Stimulated activated CD4-positive, alpha-beta T cell treated with anti-CD3 and anti-CD28 coated beads, Interleukin-4, amount 100 ng/mL, for 48 hours (primary cell): ENCODE measurements around the gene COLGALT1.
"Not testable (repeated sequence)": the region's sequence is repeated elsewhere in the genome, so short reads cannot be mapped to it uniquely, and the experiment has no call there.

Source experiments
- DNase-seq, 2 donors: peaks; one replicate each; pipeline ENCODE4 v3.0.0-alpha.2; 2020; ENCODE audit warnings: low read depth in 2 of 2

COLGALT1 gene

GRCh38 chr19:17532557-17532956 lies 22.9 kb upstream of the COLGALT1 start:
- no peak for DNase-seq

- no peak for DNase-seq
Measured at GRCh38 chr19:17534767-17535166, 20.7 kb upstream of the COLGALT1 start.

DNA sequence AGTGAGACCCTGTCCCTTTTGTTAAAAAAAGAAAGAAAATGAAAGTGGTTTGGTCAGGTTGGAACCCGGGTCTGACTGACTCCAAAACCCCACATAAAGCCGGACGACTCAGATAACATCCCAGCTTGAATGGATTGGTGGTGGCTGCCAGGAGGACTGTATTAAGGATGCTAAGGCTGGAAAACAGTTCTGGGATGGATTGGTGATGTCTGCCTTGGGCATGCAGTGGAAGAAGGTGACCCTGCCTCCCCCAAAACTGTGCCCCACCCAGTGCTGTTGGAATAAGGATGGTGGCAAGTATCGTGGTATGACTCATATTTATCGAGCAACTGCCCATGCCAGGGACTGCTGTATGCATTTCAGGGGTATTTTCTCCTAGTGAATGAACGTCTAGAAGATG lies 18.5 kb upstream of the COLGALT1 start:
- DNase-seq, result no peak

- no peak for DNase-seq
Measured at GRCh38 chr19:17538684-17539237, 16.7 kb upstream of the COLGALT1 start.

GRCh38 chr19:17539238-17540117 lies 16.0 kb upstream of the COLGALT1 start:
- DNase-seq, result peak; percentile 96 to 100

DNA sequence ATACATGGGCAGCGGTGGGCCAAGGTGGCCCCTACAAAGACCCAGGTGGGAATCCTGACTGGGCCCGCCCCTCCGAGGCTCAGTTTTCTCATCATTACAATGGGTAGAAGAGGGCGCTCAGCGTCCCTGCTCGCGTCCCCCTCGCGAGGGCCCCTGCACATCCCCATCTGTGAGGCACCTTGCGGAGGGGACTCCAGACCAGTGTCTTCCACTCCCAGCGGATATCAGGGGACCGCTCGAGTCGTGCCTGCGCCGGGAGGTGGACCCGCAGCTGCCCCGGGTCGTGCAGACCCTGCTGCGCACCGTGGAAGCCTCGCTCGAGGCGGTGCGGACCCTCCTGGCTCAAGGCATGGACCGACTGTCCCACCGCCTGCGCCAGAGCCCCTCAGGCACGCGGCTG lies 15.3 kb upstream of the COLGALT1 start:
- DNase-seq, result no peak

GRCh38 chr19:17541184-17541759 lies 14.2 kb upstream of the COLGALT1 start:
- no peak for DNase-seq

DNA sequence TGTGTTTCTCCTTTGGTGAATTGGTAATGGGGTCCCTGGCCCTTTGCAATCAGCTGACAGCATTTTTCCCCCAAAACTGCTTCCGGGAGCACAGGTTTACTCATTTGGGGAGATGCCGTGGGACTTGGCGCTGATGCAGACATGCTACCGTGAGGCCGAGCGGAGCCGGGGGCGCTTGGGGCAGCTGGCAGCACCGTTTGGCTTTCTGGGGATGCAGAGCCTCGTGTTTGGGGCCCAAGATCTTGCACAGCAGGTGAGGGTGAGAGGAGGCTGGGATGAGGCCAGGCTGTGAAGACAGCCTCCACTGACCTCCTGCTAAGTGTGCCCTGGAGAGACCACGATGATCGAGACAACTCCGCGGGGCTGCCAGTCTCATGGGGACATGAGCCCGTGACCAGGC lies 13.4 kb upstream of the COLGALT1 start:
- DNase-seq, result no peak

GRCh38 chr19:17542793-17543582 lies 12.5 kb upstream of the COLGALT1 start:
- no peak for DNase-seq

DNA sequence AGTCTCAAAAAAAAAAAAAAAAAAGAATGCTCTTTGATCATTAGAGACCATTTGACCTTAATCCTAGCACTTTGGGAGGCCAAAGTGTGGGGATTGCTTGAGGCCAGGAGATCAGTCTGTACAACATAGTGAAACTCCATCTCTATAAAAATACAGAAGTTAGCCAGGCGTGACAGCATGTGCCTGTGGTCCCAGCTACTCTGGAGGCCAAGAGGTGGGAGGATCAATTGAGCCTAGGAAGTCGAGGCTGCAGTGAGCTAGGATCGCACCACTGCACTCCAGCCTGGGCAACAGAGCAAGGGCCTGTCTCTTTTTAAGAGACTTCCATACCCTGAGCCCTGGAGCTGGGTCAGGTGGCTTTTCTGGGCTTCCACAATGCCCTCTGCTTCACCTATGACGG lies 11.5 kb upstream of the COLGALT1 start:
- no peak for DNase-seq

DNA sequence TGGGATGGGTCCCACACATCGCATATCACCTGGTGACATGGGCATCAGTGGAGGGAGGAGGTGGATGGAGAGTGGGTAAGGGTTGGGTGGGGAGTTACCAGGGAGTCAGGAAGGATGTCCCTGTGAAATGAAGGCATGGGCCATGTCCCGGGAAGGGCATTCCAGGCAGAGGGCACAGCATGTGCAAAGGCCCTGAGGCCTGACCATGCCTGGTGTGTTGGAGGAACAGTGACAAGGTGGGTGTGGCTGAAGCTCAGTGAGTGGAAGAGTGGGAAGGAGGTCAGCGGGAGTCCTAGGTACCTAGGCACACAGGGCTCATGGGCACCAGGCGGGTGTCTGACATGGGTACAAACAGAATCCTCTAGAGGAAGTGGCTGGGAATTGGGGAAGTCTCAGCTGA lies 11.0 kb upstream of the COLGALT1 start:
- no peak for DNase-seq

DNA sequence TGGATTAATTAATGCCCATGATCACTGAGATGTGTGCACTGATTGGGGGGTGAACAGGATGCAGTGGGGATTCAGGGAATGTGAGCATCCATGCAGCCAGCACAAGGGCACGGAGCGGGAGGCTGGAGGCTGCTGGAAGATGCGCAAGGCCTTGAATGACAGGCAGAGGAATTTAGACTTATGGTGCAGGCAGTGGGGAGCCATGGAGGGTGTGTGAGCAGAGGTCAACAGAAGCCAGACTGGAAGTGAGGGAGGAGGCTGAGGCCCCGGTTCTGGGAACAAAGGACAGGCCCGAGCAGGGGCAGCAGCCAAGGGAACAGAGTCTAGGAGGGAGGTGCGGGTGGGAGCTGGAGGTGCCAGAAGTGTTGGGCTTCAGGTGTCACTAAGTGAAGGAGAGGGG lies 7.3 kb upstream of the COLGALT1 start:
- DNase-seq, result no peak

DNA sequence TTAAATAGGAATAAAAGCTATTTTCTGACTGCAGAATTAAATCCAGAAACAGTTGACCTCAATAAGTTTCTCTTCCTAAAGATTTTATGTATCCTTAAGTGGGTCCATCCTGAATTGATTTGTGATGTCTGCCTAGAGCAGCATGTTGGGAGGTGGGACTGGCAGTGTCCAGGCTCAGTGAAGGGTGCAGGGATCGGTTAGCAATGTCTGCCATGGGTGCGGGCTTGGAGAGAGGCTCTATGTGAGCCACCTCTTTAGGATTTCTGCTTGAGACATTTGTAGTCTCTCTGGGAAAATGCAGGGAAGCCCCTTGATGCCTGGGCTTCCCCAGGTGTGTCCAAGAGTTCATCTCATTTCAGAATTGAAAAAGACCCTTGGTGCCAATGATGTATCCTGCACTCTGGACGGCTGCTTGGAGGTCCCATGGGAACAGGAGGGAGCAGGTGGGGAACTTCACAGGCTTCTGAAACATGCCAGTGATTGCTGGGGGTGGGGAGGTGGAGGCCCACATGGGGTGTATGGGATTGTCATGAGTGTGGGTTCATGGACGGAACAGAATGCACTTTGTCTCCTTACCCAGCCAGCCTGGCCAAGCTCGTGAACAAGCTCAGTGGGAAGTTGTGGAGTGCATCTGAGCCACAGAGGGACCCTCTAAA lies 6.2 kb upstream of the COLGALT1 start:
- DNase-seq, result no peak

DNA sequence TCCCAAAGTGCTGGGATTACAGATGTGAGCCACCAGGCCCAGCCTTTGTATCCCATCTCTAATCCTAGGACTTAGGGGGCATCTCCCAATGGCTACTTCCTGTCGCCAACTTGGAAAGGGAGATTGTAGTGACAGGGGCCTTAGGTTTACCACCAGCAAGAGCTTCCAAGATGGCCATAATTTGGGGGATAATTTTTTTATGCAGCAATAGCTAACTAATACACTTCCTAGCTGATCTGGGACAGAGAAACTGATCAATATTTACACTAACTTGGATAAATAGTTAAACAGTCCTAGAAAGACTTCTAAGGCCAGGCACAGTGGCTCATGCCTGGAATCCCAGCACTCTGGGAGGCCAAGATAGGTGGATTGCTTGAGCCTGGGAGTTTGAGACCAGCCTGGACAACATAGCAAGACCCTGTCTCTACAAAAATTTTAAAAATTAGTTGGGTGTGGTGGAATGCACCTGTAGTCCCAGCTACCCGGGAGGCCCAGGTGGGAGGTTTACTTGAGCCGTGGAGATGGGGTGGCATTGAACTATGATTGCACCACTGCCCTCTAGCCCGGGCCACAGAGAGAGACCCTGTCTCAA lies 5.3 kb upstream of the COLGALT1 start:
- no peak for DNase-seq

DNA sequence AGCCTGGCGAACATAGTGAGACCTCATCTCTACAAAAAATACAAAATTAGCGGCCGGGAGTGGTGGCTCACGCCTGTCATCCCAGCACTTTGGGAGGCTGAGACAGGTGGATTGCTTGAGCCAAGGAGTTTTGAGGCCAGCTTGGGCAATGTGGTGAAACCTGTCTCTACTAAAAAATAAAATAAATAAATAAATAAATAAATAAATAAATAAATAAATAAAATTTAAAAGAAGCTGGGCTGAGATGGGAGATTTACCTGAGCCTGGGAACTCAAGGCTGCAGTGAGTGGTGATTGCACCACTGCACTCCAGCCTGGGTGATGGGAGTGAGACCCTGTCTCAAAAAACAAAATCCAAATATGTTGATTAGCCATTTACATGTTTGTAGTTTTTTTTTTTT lies 2.7 kb upstream of the COLGALT1 start:
- DNase-seq, result not testable (repeated sequence)

DNA sequence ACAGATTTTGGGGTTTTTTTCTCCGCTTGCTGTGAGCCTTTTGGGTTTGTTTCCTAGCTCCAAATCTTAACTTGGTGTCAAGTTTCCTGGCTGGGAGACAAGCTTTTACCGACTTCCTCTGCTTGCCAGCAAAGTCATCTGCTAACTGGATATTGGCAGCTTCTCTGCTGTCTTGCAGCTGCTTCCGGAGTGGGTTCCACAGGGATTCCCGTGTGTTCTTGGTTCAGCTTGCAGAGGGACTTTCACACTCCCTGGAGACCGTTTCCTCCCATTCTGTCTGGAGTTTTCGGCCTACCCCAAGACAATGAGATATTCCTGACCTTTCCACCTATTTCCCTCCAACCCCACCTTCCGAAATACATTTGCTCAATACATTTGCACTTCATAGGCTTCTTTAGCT lies 2.2 kb upstream of the COLGALT1 start:
- no peak for DNase-seq

DNA sequence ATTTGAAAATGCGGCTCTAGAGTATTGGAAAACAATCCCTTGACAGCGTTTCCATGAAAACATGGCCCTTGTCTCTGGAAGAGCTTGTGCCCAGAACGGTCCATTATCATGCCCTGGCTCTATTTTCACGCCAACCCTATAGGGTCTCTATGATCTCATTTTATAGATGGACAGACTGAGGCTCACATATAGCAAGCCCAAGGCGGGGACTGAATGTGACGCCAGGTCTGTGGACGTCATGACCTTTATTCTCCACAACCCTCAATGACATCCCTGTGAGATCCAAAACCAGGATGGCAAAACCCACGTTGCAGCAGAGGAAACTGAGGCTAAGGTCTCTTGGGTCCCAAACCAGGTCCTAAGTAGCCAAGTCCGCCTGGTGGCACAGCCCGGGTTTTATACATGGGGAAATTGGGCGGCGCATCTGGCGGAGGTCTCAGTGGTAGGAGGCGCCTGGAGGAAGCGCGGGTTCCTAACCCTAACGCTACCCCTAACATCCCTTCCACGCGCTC lies 425 bp upstream of the COLGALT1 start:
- DNase-seq, result no peak

GRCh38 chr19:17555929-17556813 lies 722 bp downstream of the COLGALT1 start:
- DNase-seq, result no peak

DNA sequence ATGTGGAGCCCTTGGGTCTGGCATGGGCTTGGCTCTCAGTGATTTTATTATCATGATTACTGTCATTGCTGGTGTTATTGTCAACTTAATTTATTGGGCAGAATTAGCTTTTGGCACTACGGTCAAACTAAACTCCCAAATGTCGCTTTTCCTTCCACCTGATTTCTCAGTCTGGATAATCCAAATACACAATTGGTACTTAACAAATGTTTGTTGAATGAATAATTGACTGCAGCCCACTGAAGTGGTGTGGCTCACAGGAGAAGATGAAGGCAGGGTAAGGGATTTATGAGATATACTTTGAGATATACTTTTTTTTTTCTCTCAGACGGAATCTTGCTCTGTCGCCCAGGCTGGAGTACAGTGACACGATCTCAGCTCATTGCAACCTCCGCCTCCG lies 1.5 kb downstream of the COLGALT1 start:
- DNase-seq, result no peak

DNA sequence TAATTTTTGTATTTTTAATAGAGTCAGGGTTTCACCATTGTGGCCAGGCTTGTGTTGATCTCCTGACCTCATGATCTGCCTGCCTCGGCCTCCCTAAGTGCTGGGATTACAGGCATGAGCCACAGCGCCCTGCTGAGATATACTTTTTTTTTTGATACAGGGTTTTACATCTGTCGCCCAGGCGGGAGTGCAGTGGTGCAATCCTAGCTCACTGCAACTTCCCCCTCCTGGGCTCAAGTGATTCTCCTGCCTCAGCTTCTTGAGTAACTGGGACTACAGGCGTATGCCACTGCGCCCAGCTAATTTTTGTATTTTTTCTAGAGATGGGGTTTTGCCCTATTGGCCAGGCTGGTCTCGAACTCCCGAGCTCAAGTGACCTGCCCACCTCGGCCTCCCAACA lies 2.0 kb downstream of the COLGALT1 start:
- no peak for DNase-seq
